Measurements from ENCODE around the gene KRT9. TPM values are rescaled to one million over a fixed set of nuclear protein-coding genes. Genes with fewer than 3 reads are reported as not detected.

The KRT9 gene
- total and polyA plus RNA-seq, 10 of the 15 experiments (the other 5 are each of a cell fraction or from before 2014, with no cell fraction given), result not detected

DNA sequence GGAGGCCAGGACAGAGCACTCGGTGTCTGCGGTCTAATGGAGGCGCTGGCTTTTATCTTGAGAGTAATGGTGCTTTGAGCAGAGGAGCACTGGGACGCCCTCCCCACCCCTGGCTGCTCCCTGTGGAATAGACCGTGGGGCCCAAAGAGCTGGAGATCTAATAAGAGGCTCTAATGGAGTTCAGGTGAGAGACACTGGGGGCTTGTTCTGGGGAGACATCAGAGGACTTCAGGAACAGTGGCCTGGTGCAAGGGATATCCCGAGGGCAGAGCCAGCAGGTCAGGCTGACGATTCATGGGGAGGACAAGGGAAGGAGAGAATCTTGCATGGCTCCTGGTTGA lies 34.3 kb downstream of the KRT9 start (continued):
- TF ChIP-seq BCL3 (IDR thresholded peaks at IDR 0.05; ENCODE audit: borderline replicate concordance, insufficient read depth, low read depth, low read length, poor library complexity, severe bottlenecking), result no peak
- TF ChIP-seq SMAD5 (IDR thresholded peaks at IDR 0.05; ENCODE audit: low read depth), result no peak
- no peak for TF ChIP-seq MEF2B (IDR thresholded peaks at IDR 0.05; ENCODE audit: partially characterized antibody, poor library complexity, severe bottlenecking)
- TF ChIP-seq SP1 (IDR thresholded peaks at IDR 0.05; ENCODE audit: low read depth, low read length), result no peak
- no peak for TF ChIP-seq CREM (IDR thresholded peaks at IDR 0.05; ENCODE audit: low read depth)
- no peak for TF ChIP-seq NR2F1 (conservative IDR thresholded peaks at IDR 0.05)

- TF ChIP-seq LARP7 (IDR thresholded peaks at IDR 0.05) (no peak), ATF3 (IDR thresholded peaks at IDR 0.05; ENCODE audit: borderline replicate concordance, extremely low read depth, low read depth, low read length) (no peak), CTCF (IDR thresholded peaks at IDR 0.05 in 2 of 3, conservative IDR thresholded peaks at IDR 0.05 in 1 of 3; ENCODE audit: control insufficient read depth in 2 of 3, extremely low read depth in 1 of 3, insufficient read depth in 1 of 3, low read depth in 3 of 3, low read length in 3 of 3) (no peak), ESRRA (IDR thresholded peaks at IDR 0.05; ENCODE audit: low read length) (no peak), IKZF2 (IDR thresholded peaks at IDR 0.05) (no peak), CHD4 (IDR thresholded peaks at IDR 0.05) (no peak), SMARCA5 (IDR thresholded peaks at IDR 0.05) (no peak), POLR2AphosphoS5 (IDR thresholded peaks at IDR 0.05; ENCODE audit: low read length) (no peak), ZNF217 (IDR thresholded peaks at IDR 0.05) (no peak)
- TF ChIP-seq, protein P1, sequence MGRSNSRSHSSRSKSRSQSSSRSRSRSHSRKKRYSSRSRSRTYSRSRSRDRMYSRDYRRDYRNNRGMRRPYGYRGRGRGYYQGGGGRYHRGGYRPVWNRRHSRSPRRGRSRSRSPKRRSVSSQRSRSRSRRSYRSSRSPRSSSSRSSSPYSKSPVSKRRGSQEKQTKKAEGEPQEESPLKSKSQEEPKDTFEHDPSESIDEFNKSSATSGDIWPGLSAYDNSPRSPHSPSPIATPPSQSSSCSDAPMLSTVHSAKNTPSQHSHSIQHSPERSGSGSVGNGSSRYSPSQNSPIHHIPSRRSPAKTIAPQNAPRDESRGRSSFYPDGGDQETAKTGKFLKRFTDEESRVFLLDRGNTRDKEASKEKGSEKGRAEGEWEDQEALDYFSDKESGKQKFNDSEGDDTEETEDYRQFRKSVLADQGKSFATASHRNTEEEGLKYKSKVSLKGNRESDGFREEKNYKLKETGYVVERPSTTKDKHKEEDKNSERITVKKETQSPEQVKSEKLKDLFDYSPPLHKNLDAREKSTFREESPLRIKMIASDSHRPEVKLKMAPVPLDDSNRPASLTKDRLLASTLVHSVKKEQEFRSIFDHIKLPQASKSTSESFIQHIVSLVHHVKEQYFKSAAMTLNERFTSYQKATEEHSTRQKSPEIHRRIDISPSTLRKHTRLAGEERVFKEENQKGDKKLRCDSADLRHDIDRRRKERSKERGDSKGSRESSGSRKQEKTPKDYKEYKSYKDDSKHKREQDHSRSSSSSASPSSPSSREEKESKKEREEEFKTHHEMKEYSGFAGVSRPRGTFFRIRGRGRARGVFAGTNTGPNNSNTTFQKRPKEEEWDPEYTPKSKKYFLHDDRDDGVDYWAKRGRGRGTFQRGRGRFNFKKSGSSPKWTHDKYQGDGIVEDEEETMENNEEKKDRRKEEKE (IDR thresholded peaks at IDR 0.05), result no peak
- CTCF ChIA-PET, result interaction anchor here (0.6 to 0.9 kb wide), 2 partner anchors 126 to 704 kb away, joined by 3 read pairs; no protein-coding TSS in a partner anchor
- H3K4me1 ChIP-seq (ENCODE audit: control insufficient read depth, insufficient read depth, low read length), result no peaks in the 10 kb centered on the region
- ATAC-seq, result no peak
- H3K4me3 ChIP-seq, result no peak overlapping the region
- H3K79me2 ChIP-seq (ENCODE audit: control insufficient read depth, insufficient read depth, low read length), result no peaks in the 10 kb centered on the region
- RAD21 ChIA-PET (ENCODE audit: unreplicated experiment), result no interaction called here
- no peak overlapping the region for H3K9ac ChIP-seq (ENCODE audit: control insufficient read depth, insufficient read depth, low read length)
- no peak overlapping the region for H2AFZ ChIP-seq (ENCODE audit: control insufficient read depth, low read depth, low read length)
- FAIRE-seq, result no peak
- SMC1A ChIA-PET (ENCODE audit: uncharacterized antibody, unreplicated experiment), result interaction anchor here (1.2 kb wide), 1 partner anchor 12 kb away, joined by 3 read pairs; no protein-coding TSS in a partner anchor
- POLR2A ChIA-PET, result interaction anchor here (0.6 kb wide), 1 partner anchor 129 kb away, joined by 4 read pairs; no protein-coding TSS in a partner anchor
- H3K27ac ChIP-seq (ENCODE audit: control insufficient read depth, insufficient read depth), result no peak overlapping the region
- no peak for DNase-seq (ENCODE audit: low read depth, low spot score)
- 20% methylated on average over 7 of the region's 7 CpGs for WGBS (ENCODE audit: insufficient coverage, insufficient replicate concordance, low lambda C conversion rate, missing lambda C conversion rate)
- no peaks in the 10 kb centered on the region for H3K9me3 ChIP-seq (replicated peaks; ENCODE audit: control insufficient read depth, insufficient read depth, low read length)
- H4K20me1 ChIP-seq (ENCODE audit: control insufficient read depth, insufficient read depth), result no peaks in the 10 kb centered on the region
- BruUV-seq (replicated peaks), result no TSS peak
- in situ Hi-C loops (cut with MboI) (no loop called here), intact Hi-C loops (cut with micrococcal nuclease; ENCODE audit: unreplicated experiment) (no loop called here)
- peaks cover 0 to 2% of the 10 kb centered on the region in 2 experiments; a peak in 2 of 4 replicates for H3K27me3 ChIP-seq (replicated peaks in 1 of 2; ENCODE audit: control insufficient read depth in 2 of 2, insufficient read depth in 2 of 2, low read length in 1 of 2)
- H3K36me3 ChIP-seq (ENCODE audit: control insufficient read depth in 2 of 2, insufficient read depth in 2 of 2, low read length in 1 of 2), result no peaks in the 10 kb centered on the region
- H3K4me2 ChIP-seq (ENCODE audit: control insufficient read depth, insufficient read depth), result no peak overlapping the region
Observed at GRCh38 chr17:41536741-41537613, 34.9 kb downstream of the KRT9 start.
